Suprapubic skin (tissue), 4 donors: Measurements from ENCODE around the gene SKAP2. TPM values are rescaled to one million over a fixed set of nuclear protein-coding genes. Genes with fewer than 3 reads are reported as not detected.

ENCODE experiments used
- DNase-seq, 2 donors: peaks; one replicate each; pipeline ENCODE4 v3.0.0-alpha.2; 2019; ENCODE audit warnings: low spot score in 2 of 2
- H3K27ac ChIP-seq: fragments of 200-600 bp; sonication (generic); one replicate; pipeline ENCODE4 v1.5.1; 2019
- H3K27me3 ChIP-seq: fragments of 200-600 bp; sonication (generic); one replicate; pipeline ENCODE4 v1.5.1; 2019
- H3K36me3 ChIP-seq: fragments of 200-600 bp; sonication (generic); one replicate; pipeline ENCODE4 v1.5.1; 2019
- H3K4me1 ChIP-seq: fragments of 200-600 bp; sonication (generic); one replicate; pipeline ENCODE4 v1.5.1; 2019
- H3K4me3 ChIP-seq: fragments of 200-600 bp; sonication (generic); one replicate; pipeline ENCODE4 v1.5.1; 2019; ENCODE audit warnings: mild to moderate bottlenecking
- H3K9me3 ChIP-seq: fragments of 200-600 bp; sonication (generic); one replicate; pipeline ENCODE4 v1.5.1; 2019
- CTCF ChIP-seq, 2 donors: fragments of 200-600 bp in 1 of 2; fragments of 450-650 bp in 1 of 2; sonication (generic) in 1 of 2; IDR thresholded peaks; one replicate each; pipeline ENCODE4 v1.5.1; 2016 to 2019; ENCODE audit warnings: antibody characterized with exemption in 2 of 2, mild to moderate bottlenecking in 1 of 2, moderate library complexity in 1 of 2
- EP300 ChIP-seq: sonication (generic); formaldehyde crosslinking; IDR thresholded peaks from one replicate; pipeline ENCODE4 v1.6.1; 2017; ENCODE audit warnings: antibody characterized with exemption
- POLR2A ChIP-seq, 2 donors: fragments of 450-650 bp; IDR thresholded peaks; one replicate each; pipeline ENCODE4 v1.6.1; 2017; ENCODE audit warnings: antibody characterized with exemption in 2 of 2, mild to moderate bottlenecking in 2 of 2, moderate library complexity in 2 of 2
- POLR2AphosphoS5 ChIP-seq, 3 donors: sonication (generic); formaldehyde crosslinking; IDR thresholded peaks; one replicate each; pipeline ENCODE4 v1.6.1; 2017; ENCODE audit warnings: antibody characterized with exemption in 3 of 3
- WGBS: methylation state at CpG from one replicate; pipeline ENCODE4 v1.1.5; 2018; 5-methylcytosine and 5-hydroxymethylcytosine counted together
- total RNA-seq, 4 donors: library from RNA; depleted of rRNA; stranded (reverse); fragments of >200 nt; gene quantifications; one replicate each; pipeline ENCODE4 v1.1.0, GENCODE V29; 2016

The SKAP2 gene
- total RNA-seq, 4 donors from 2014 or later = 21.3 to 34.4 (median 23.9) TPM

- no peak for TF ChIP-seq POLR2AphosphoS5 (IDR thresholded peaks at IDR 0.05)
- TF ChIP-seq CTCF (IDR thresholded peaks at IDR 0.05) = no peak
- TF ChIP-seq EP300 = no peak
- no peak for TF ChIP-seq POLR2A (IDR thresholded peaks at IDR 0.05)
Measured at GRCh38 chr7:26652401-26653100, 211.8 kb downstream of the SKAP2 start.

GRCh38 chr7:26650103-26650502 is 214.3 kb downstream of the SKAP2 start:
- TF ChIP-seq EP300 (no peak), CTCF (IDR thresholded peaks at IDR 0.05) (no peak), POLR2AphosphoS5 (IDR thresholded peaks at IDR 0.05) (no peak), POLR2A (IDR thresholded peaks at IDR 0.05) (no peak)
- Histone ChIP-seq H3K9me3 (no peaks in the 10 kb centered on the region), H3K27ac (no peak overlapping the region), H3K4me1 (peaks cover 5% of the 10 kb centered on the region), H3K27me3 (no peaks in the 10 kb centered on the region), H3K36me3 (no peaks in the 10 kb centered on the region), H3K4me3 (no peak overlapping the region)
- DNase-seq = no peak
- 68% methylated on average over 2 of the region's 2 CpGs for WGBS

More at GRCh38 chr7:26652401-26653100, 211.8 kb downstream of the SKAP2 start:
- Histone ChIP-seq H3K27ac (no peak overlapping the region), H3K36me3 (no peaks in the 10 kb centered on the region), H3K27me3 (no peaks in the 10 kb centered on the region), H3K4me3 (no peak overlapping the region), H3K9me3 (no peaks in the 10 kb centered on the region), H3K4me1 (peaks cover 5% of the 10 kb centered on the region)
- DNase-seq = no peak
- WGBS = 91% methylated on average over 8 of the region's 8 CpGs

- no peak for DNase-seq
- no peak overlapping the region for H3K27ac ChIP-seq
- peaks cover 5% of the 10 kb centered on the region for H3K4me1 ChIP-seq
- H3K27me3 ChIP-seq = no peaks in the 10 kb centered on the region
- 94% methylated on average over 3 of the region's 3 CpGs for WGBS
- H3K4me3 ChIP-seq = no peak overlapping the region
- TF ChIP-seq POLR2AphosphoS5 (IDR thresholded peaks at IDR 0.05) = no peak
- TF ChIP-seq EP300 = no peak
- TF ChIP-seq CTCF (IDR thresholded peaks at IDR 0.05) = no peak
- no peak for TF ChIP-seq POLR2A (IDR thresholded peaks at IDR 0.05)
- no peaks in the 10 kb centered on the region for H3K36me3 ChIP-seq
- H3K9me3 ChIP-seq = no peaks in the 10 kb centered on the region
Measured at GRCh38 chr7:26649388-26649787, 215.0 kb downstream of the SKAP2 start.

- Histone ChIP-seq H3K27me3 (no peaks in the 10 kb centered on the region), H3K4me3 (no peak overlapping the region), H3K9me3 (no peaks in the 10 kb centered on the region), H3K27ac (no peak overlapping the region), H3K4me1 (no peaks in the 10 kb centered on the region), H3K36me3 (no peaks in the 10 kb centered on the region)
- TF ChIP-seq EP300 (no peak), POLR2A (IDR thresholded peaks at IDR 0.05) (no peak), POLR2AphosphoS5 (IDR thresholded peaks at IDR 0.05) (no peak), CTCF (IDR thresholded peaks at IDR 0.05) (no peak)
- no peak for DNase-seq
- 68% methylated on average over 2 of the region's 2 CpGs for WGBS
Measured at GRCh38 chr7:26648554-26648953, 215.8 kb downstream of the SKAP2 start.

GRCh38 chr7:26646336-26647048 is 217.9 kb downstream of the SKAP2 start:
- H3K27me3 ChIP-seq = no peaks in the 10 kb centered on the region
- H3K36me3 ChIP-seq = no peaks in the 10 kb centered on the region
- no peak overlapping the region for H3K4me3 ChIP-seq
- DNase-seq = no peak
- TF ChIP-seq CTCF (IDR thresholded peaks at IDR 0.05) (no peak), POLR2AphosphoS5 (IDR thresholded peaks at IDR 0.05) (no peak), POLR2A (IDR thresholded peaks at IDR 0.05) (no peak), EP300 (no peak)
- H3K4me1 ChIP-seq = no peaks in the 10 kb centered on the region
- no peaks in the 10 kb centered on the region for H3K9me3 ChIP-seq
- 93% methylated on average over 7 of the region's 7 CpGs for WGBS
- H3K27ac ChIP-seq = no peak overlapping the region
